HCT116 (cell line): ENCODE results near the gene DEFB112.

Experiments
- EGR1 ChIP-seq: IDR thresholded peaks from 2 replicates; pipeline ENCODE4 v1.6.1; 2012; ENCODE audit warnings: low read depth
- ELF1 ChIP-seq: IDR thresholded peaks from 2 replicates; pipeline ENCODE4 v1.6.1; 2012; ENCODE audit warnings: low read depth, borderline replicate concordance
- EZH2 ChIP-seq: fragments of 200-600 bp; sonication (generic); IDR thresholded peaks from 2 replicates; pipeline ENCODE4 v1.6.1; 2017; ENCODE audit warnings: antibody characterized with exemption, mixed run types
- FOSL1 ChIP-seq: IDR thresholded peaks from 2 replicates; pipeline ENCODE4 v1.6.1; 2012; ENCODE audit warnings: low read depth
- POLR2A ChIP-seq: IDR thresholded peaks from 2 replicates; pipeline ENCODE4 v1.7.0; 2011; ENCODE audit warnings: borderline replicate concordance; ENCODE audit not compliant: insufficient read depth, insufficient read length; ENCODE audit errors: extremely low read depth
- RAD21 ChIP-seq: IDR thresholded peaks from 2 replicates; pipeline ENCODE4 v1.6.1; 2012; ENCODE audit warnings: low read depth, mild to moderate bottlenecking
- SIN3A ChIP-seq: IDR thresholded peaks from 2 replicates; pipeline ENCODE4 v1.6.1; 2012; ENCODE audit warnings: low read depth
- SP1 ChIP-seq: IDR thresholded peaks from 2 replicates; pipeline ENCODE4 v1.6.1; 2012; ENCODE audit warnings: low read depth
- SRF ChIP-seq: IDR thresholded peaks from 2 replicates; pipeline ENCODE4 v1.6.1; 2012; ENCODE audit warnings: low read depth
- TCF7L2 ChIP-seq: IDR thresholded peaks from 2 replicates; pipeline ENCODE4 v1.7.0; 2011; ENCODE audit warnings: borderline replicate concordance, inconsistent platforms; ENCODE audit not compliant: insufficient read depth, insufficient read length; ENCODE audit errors: extremely low read depth
- ZBTB33 ChIP-seq: IDR thresholded peaks from 2 replicates; pipeline ENCODE4 v1.6.1; 2011; ENCODE audit warnings: mild to moderate bottlenecking, low read length, moderate library complexity; ENCODE audit not compliant: insufficient replicate concordance; ENCODE audit errors: extremely low read depth
- ZNF274 ChIP-seq: fragments of 200-500 bp; sonication (Bioruptor generic); IDR thresholded peaks from 2 replicates; pipeline ENCODE4 v1.6.1; 2014; ENCODE audit warnings: mild to moderate bottlenecking, low read depth, low read length, inconsistent platforms
- TF ChIP-seq, protein P1 (sequence below), 3 experiments: fragments of 200-600 bp in 1 of 3; sonication (generic) in 1 of 3; IDR thresholded peaks in 2 of 3; conservative IDR thresholded peaks in 1 of 3; 2 replicates each; pipeline ENCODE4 v1.5.1; 2012 to 2017; ENCODE audit warnings: low read depth in 2 of 3, low read length in 2 of 3, antibody characterized with exemption in 1 of 3, borderline replicate concordance in 1 of 3, control low read depth in 1 of 3, mild to moderate bottlenecking in 1 of 3, mixed read lengths in 1 of 3, mixed run types in 1 of 3, moderate library complexity in 1 of 3; ENCODE audit not compliant: insufficient read depth in 1 of 3
- TF ChIP-seq, protein P2 (sequence below): IDR thresholded peaks from 2 replicates; pipeline ENCODE4 v1.6.1; 2012; ENCODE audit warnings: low read depth

GRCh38 chr6:50056242-50056641 is 6.5 kb upstream of the DEFB112 start:
- TF ChIP-seq POLR2A (no peak), ELF1 (no peak), FOSL1 (no peak), EGR1 (no peak), SIN3A (no peak), TCF7L2 (no peak), RAD21 (no peak), ZNF274 (no peak), EZH2 (no peak), SRF (no peak), SP1 (no peak), ZBTB33 (no peak)
- TF ChIP-seq, protein P1, sequence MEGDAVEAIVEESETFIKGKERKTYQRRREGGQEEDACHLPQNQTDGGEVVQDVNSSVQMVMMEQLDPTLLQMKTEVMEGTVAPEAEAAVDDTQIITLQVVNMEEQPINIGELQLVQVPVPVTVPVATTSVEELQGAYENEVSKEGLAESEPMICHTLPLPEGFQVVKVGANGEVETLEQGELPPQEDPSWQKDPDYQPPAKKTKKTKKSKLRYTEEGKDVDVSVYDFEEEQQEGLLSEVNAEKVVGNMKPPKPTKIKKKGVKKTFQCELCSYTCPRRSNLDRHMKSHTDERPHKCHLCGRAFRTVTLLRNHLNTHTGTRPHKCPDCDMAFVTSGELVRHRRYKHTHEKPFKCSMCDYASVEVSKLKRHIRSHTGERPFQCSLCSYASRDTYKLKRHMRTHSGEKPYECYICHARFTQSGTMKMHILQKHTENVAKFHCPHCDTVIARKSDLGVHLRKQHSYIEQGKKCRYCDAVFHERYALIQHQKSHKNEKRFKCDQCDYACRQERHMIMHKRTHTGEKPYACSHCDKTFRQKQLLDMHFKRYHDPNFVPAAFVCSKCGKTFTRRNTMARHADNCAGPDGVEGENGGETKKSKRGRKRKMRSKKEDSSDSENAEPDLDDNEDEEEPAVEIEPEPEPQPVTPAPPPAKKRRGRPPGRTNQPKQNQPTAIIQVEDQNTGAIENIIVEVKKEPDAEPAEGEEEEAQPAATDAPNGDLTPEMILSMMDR (IDR thresholded peaks at IDR 0.05 in 2 of 3, conservative IDR thresholded peaks at IDR 0.05 in 1 of 3; ENCODE audit: borderline replicate concordance in 1 of 3, insufficient read depth in 1 of 3, low read depth in 2 of 3, low read length in 2 of 3) = no peak
- TF ChIP-seq, protein P2, sequence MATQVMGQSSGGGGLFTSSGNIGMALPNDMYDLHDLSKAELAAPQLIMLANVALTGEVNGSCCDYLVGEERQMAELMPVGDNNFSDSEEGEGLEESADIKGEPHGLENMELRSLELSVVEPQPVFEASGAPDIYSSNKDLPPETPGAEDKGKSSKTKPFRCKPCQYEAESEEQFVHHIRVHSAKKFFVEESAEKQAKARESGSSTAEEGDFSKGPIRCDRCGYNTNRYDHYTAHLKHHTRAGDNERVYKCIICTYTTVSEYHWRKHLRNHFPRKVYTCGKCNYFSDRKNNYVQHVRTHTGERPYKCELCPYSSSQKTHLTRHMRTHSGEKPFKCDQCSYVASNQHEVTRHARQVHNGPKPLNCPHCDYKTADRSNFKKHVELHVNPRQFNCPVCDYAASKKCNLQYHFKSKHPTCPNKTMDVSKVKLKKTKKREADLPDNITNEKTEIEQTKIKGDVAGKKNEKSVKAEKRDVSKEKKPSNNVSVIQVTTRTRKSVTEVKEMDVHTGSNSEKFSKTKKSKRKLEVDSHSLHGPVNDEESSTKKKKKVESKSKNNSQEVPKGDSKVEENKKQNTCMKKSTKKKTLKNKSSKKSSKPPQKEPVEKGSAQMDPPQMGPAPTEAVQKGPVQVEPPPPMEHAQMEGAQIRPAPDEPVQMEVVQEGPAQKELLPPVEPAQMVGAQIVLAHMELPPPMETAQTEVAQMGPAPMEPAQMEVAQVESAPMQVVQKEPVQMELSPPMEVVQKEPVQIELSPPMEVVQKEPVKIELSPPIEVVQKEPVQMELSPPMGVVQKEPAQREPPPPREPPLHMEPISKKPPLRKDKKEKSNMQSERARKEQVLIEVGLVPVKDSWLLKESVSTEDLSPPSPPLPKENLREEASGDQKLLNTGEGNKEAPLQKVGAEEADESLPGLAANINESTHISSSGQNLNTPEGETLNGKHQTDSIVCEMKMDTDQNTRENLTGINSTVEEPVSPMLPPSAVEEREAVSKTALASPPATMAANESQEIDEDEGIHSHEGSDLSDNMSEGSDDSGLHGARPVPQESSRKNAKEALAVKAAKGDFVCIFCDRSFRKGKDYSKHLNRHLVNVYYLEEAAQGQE = no peak
